Measurements from ENCODE around the gene SGCA. TPM values are rescaled to one million over a fixed set of nuclear protein-coding genes. Genes with fewer than 3 reads are reported as not detected.

The SGCA gene
- total and polyA plus RNA-seq, 12 donors = 0.28 to 5.5 (median 1.6) TPM; not detected in 4

DNA sequence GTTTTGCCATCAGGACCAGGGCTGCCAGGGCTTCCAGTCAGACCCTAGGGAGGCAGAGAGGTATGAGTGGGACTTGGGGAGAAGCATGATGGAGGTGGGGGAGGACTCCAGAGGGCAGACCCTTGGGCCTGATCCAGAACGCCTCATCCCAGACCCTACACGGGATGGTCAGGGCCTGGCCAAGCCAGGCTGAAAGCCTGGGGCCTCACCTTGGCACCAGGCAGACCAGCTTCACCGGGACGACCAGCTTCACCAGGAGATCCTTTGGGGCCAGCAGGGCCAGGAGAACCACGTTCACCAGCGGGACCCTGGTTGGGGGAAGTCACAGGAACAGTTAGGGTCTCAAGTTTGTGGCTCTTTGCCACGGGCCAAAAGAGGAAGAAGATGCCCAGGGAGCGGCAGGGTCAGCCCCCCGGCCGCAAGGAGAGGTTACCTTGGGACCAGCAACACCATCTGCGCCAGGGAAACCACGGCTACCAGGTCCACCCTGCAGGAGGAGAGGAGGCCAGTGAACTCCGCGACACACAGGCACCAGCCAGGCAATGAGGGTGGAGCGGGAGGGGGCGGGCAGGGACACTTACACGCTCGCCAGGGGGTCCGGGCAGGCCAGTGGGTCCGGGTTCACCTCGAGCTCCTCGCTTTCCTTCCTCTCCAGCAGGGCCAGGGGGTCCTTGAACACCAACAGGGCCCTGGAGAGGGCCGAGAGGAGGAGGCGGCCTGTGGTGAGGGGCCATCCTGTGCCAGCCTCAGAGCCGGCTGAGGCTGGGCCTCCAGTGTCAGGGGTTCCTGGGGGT, 28.5 kb downstream of the SGCA start:
- WGBS, 4 donors = 54 to 83% (median 79%) methylated on average over 12 to 25 of the region's 25 CpGs
- no peak for DNase-seq

DNA sequence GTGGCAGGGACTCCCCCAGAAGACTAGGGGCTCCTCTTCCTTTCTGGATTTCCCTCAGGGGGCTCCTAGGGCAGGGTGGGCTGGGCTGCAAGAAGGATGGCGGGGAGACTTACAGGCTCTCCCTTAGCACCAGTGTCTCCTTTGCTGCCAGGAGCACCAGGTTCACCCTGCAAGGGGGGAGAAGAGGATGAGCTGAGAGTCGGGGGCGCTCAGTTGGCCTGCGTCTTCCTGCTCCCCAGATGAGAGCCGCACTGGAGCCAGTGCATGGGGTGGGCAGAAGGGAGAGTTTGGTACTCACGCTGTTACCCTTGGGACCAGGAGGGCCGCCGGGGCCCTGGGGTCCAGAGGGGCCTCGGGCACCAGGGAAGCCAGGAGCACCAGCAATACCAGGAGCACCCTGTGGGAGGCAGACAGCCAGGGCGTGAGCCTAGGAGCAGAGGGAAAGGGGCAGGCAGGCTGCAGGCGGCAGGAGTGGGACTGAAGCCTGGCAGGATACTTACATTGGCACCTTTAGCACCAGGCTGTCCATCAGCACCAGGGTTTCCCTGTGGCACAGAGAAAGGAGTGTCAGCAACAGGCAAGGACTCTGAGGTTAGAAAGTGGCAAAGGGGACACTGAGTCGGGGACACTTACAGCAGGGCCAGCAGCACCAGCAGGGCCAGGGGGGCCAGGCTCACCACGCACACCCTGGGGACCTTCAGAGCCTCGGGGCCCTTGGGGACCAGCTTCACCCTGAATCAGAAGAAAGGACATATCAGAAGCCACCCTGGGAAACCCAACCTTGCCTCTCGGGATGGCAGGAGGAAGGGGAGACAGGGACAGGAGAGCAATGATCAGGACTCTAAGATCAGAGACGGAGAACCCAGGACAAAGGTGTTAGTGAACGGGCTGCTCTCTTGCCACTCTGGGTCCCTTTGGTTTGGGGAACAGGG, 29.4 kb downstream of the SGCA start:
- no peak overlapping the region for H3K27ac ChIP-seq
- no peak overlapping the region for H3K4me3 ChIP-seq
- no peaks in the 10 kb centered on the region for H3K9me3 ChIP-seq (replicated peaks in 1 of 3)
- WGBS, 4 donors = 69 to 80% (median 77%) methylated on average over 14 to 17 of the region's 17 CpGs
- H3K27me3 ChIP-seq = peaks cover 10% of the 10 kb centered on the region
- H3K36me3 ChIP-seq (replicated peaks in 1 of 2) = peaks cover 0 to 28% of the 10 kb centered on the region in 2 donors
- peaks cover 2 to 6% of the 10 kb centered on the region in 2 donors for H3K4me1 ChIP-seq (replicated peaks in 1 of 2)
- intact Hi-C loops (cut with DNase I) = no loop called here
- DNase-seq = no peak
- TF ChIP-seq, protein P1, sequence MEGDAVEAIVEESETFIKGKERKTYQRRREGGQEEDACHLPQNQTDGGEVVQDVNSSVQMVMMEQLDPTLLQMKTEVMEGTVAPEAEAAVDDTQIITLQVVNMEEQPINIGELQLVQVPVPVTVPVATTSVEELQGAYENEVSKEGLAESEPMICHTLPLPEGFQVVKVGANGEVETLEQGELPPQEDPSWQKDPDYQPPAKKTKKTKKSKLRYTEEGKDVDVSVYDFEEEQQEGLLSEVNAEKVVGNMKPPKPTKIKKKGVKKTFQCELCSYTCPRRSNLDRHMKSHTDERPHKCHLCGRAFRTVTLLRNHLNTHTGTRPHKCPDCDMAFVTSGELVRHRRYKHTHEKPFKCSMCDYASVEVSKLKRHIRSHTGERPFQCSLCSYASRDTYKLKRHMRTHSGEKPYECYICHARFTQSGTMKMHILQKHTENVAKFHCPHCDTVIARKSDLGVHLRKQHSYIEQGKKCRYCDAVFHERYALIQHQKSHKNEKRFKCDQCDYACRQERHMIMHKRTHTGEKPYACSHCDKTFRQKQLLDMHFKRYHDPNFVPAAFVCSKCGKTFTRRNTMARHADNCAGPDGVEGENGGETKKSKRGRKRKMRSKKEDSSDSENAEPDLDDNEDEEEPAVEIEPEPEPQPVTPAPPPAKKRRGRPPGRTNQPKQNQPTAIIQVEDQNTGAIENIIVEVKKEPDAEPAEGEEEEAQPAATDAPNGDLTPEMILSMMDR (IDR thresholded peaks at IDR 0.05) = peak in 1 of 6 experiments; percentile 2
- TF ChIP-seq POLR2A (IDR thresholded peaks at IDR 0.05) = no peak

More for the DNA sequence above, 28.5 kb downstream of the SGCA start:
- Histone ChIP-seq H3K9me3 (replicated peaks in 1 of 3) (no peaks in the 10 kb centered on the region), H3K27ac (no peak overlapping the region), H3K4me1 (replicated peaks in 1 of 2) (no peaks in the 10 kb centered on the region), H3K4me3 (no peak overlapping the region), H3K27me3 (peaks cover 7% of the 10 kb centered on the region), H3K36me3 (replicated peaks in 1 of 2) (peaks cover 0 to 28% of the 10 kb centered on the region in 2 donors)
- intact Hi-C loops (cut with DNase I) = no loop called here
- TF ChIP-seq POLR2A (IDR thresholded peaks at IDR 0.05) = no peak
- TF ChIP-seq, protein P1 (IDR thresholded peaks at IDR 0.05) = no peak

DNA sequence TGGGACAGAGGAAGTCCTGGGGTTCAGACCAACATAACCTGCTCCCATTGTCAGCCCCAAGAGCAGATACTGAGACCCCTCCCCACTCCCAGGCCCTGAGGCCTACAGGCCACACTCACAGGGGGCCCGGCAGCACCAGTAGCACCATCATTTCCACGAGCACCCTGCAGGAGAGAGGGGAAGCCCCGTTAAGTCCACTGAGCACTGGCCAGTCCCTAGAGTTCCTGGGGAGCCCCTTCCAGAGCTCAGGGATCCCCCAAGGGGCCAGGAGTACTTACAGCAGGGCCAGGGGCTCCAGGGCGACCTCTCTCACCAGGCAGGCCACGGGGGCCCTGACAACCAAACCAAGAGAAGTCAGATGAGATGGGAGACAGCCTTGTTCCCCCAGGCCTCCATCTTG, 30.2 kb downstream of the SGCA start:
- TF ChIP-seq, protein P1 (IDR thresholded peaks at IDR 0.05) = no peak
- TF ChIP-seq POLR2A (IDR thresholded peaks at IDR 0.05) = no peak
- Histone ChIP-seq H3K4me3 (no peak overlapping the region), H3K4me1 (replicated peaks in 1 of 2) (peaks cover 3 to 8% of the 10 kb centered on the region in 2 donors), H3K9me3 (replicated peaks in 1 of 3) (no peaks in the 10 kb centered on the region), H3K36me3 (replicated peaks in 1 of 2) (peaks cover 0 to 21% of the 10 kb centered on the region in 2 donors), H3K27ac (no peak overlapping the region), H3K27me3 (peaks cover 12% of the 10 kb centered on the region)
- intact Hi-C loops (cut with DNase I) = no loop called here
- WGBS, 4 donors = 20 to 86% (median 68%) methylated on average over 1 to 5 of the region's 5 CpGs
- DNase-seq = no peak

DNA sequence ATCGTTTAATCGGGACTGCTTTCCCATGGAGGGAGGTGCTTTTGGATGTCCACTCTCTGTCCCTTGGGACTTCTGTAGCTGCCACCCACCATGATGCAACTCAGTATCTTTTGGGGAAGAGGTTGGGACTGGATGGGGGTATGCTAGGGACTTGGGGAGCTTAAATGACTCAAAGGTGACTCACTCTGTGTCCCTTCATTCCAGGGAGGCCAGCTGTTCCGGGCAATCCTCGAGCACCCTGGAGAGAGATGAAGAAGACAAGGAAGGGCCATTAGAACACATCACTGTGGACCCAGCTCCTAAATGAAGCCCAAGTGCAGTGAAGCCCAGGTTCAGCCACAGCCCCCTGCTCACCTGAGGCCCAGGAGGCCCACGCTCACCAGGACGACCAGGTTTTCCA, 31.0 kb downstream of the SGCA start:
- H3K36me3 ChIP-seq (replicated peaks in 1 of 2) = peaks cover 0 to 21% of the 10 kb centered on the region in 2 donors
- peaks cover 20% of the 10 kb centered on the region for H3K27me3 ChIP-seq
- intact Hi-C loops (cut with DNase I) = no loop called here
- no peaks in the 10 kb centered on the region for H3K9me3 ChIP-seq (replicated peaks in 1 of 3)
- H3K4me3 ChIP-seq = no peak overlapping the region
- H3K27ac ChIP-seq = peak overlapping the region in 1 of 5 donors; percentile 44
- DNase-seq = no peak
- TF ChIP-seq POLR2A (IDR thresholded peaks at IDR 0.05) = no peak
- TF ChIP-seq, protein P1 (IDR thresholded peaks at IDR 0.05) = no peak
- 58 to 76% (median 65%) methylated on average over 2 to 6 of the region's 6 CpGs for WGBS, 4 donors
- H3K4me1 ChIP-seq (replicated peaks in 1 of 2) = peaks cover 3 to 8% of the 10 kb centered on the region in 2 donors
